ENCODE results near the gene FAM25A. TPM values are rescaled to one million over a fixed set of nuclear protein-coding genes. Genes with fewer than 3 reads are reported as not detected.

The FAM25A gene
- polyA plus RNA-seq, 1 donor: not detected

- DNase-seq (ENCODE audit: low read depth): no peak
Measured at GRCh38 chr10:87060280-87060928, 40.3 kb downstream of the FAM25A start.

GRCh38 chr10:87064651-87065050 lies 44.6 kb downstream of the FAM25A start:
- no peak for DNase-seq (ENCODE audit: low read depth)

GRCh38 chr10:87066178-87066577 lies 46.1 kb downstream of the FAM25A start:
- no peak for DNase-seq (ENCODE audit: low read depth)

- no peak for DNase-seq (ENCODE audit: low read depth)
Measured at GRCh38 chr10:87066865-87067264, 46.8 kb downstream of the FAM25A start.

GRCh38 chr10:87068281-87068680 lies 48.2 kb downstream of the FAM25A start:
- DNase-seq (ENCODE audit: low read depth): no peak

GRCh38 chr10:87072449-87072848 lies 52.4 kb downstream of the FAM25A start:
- DNase-seq (ENCODE audit: low read depth): no peak

Other genes with a start within 250 kb of the FAM25A start
- 18.5 TPM for gene MMRN2, start 62.7 kb upstream of the FAM25A start, polyA plus RNA-seq (ENCODE audit: insufficient read length)
- 4.6 TPM for gene SNCG, start 61.7 kb upstream of the FAM25A start, polyA plus RNA-seq (ENCODE audit: insufficient read length)
- gene ADIRF, start 51.8 kb upstream of the FAM25A start, polyA plus RNA-seq (ENCODE audit: insufficient read length): 3.4 TPM
- gene GLUD1, start 74.5 kb downstream of the FAM25A start, polyA plus RNA-seq (ENCODE audit: insufficient read length): 52.3 TPM
- 18.9 TPM for gene SHLD2, start 74.9 kb downstream of the FAM25A start, polyA plus RNA-seq (ENCODE audit: insufficient read length)
- gene NUTM2A, start 205.2 kb downstream of the FAM25A start, polyA plus RNA-seq (ENCODE audit: insufficient read length): 4.1 TPM